Upper lobe of right lung (tissue), 1 donor: ENCODE measurements around the gene F3. TPM values are rescaled to one million over a fixed set of nuclear protein-coding genes. Genes with fewer than 3 reads are reported as not detected.

Source experiments
- ATAC-seq: fragments of 200-7000 bp; cut with Tn5 transposase; one replicate; pipeline ENCODE4 v1.9.1; 2020; ENCODE audit warnings: mild to moderate bottlenecking, moderate library complexity
- DNase-seq: peaks from one replicate; pipeline ENCODE4 v3.0.0-alpha.2; 2020
- H3K27ac ChIP-seq: fragments of 200-600 bp; one replicate; pipeline ENCODE4 v1.8.0; 2022
- H3K27me3 ChIP-seq: fragments of 200-600 bp; one replicate; pipeline ENCODE4 v1.8.0; 2022; ENCODE audit warnings: mild to moderate bottlenecking
- H3K36me3 ChIP-seq: fragments of 200-600 bp; one replicate; pipeline ENCODE4 v1.8.0; 2022
- H3K4me1 ChIP-seq: fragments of 200-600 bp; one replicate; pipeline ENCODE4 v1.8.0; 2022
- H3K4me3 ChIP-seq: fragments of 200-600 bp; one replicate; pipeline ENCODE4 v1.8.0; 2022; ENCODE audit warnings: mild to moderate bottlenecking
- H3K9me3 ChIP-seq: fragments of 200-600 bp; one replicate; pipeline ENCODE4 v1.8.0; 2022
- CTCF ChIP-seq: fragments of 200-600 bp; IDR thresholded peaks from one replicate; pipeline ENCODE4 v1.8.0; 2022; ENCODE audit warnings: antibody characterized with exemption
- intact Hi-C: fragments of 100-400 bp; cut with DNase I; formaldehyde crosslinking; loops from one replicate; pipeline ENCODE4 v1.11.0; 2022
- long read RNA-seq: library from polyadenylated mRNA; unstranded; transcript quantifications from one replicate; pipeline ENCODE4 v2.0.0, GENCODE V29; 2021
- total RNA-seq: library from RNA; stranded (reverse); fragmentation: NEBNext Ultra II Directional; extraction: Animal tissue kit (Norgen Biotek cat#: 25700); gene quantifications from one replicate; pipeline ENCODE4 v1.2.1, GENCODE V29; 2021
- donor health status: DM: no; HTN: yes; CAD: no; lungs with severe emphysema.

Gene F3
- 113 TPM for total RNA-seq
- long read RNA-seq, transcript F3-201 (6 exons, 2,287 nt), result major isoform, 85 of 105 reads
- long read RNA-seq, partial matches to known transcripts, result 4 of 105 reads
- long read RNA-seq, other reads (novel, unspliced or antisense), result 13 of 105 reads

DNA sequence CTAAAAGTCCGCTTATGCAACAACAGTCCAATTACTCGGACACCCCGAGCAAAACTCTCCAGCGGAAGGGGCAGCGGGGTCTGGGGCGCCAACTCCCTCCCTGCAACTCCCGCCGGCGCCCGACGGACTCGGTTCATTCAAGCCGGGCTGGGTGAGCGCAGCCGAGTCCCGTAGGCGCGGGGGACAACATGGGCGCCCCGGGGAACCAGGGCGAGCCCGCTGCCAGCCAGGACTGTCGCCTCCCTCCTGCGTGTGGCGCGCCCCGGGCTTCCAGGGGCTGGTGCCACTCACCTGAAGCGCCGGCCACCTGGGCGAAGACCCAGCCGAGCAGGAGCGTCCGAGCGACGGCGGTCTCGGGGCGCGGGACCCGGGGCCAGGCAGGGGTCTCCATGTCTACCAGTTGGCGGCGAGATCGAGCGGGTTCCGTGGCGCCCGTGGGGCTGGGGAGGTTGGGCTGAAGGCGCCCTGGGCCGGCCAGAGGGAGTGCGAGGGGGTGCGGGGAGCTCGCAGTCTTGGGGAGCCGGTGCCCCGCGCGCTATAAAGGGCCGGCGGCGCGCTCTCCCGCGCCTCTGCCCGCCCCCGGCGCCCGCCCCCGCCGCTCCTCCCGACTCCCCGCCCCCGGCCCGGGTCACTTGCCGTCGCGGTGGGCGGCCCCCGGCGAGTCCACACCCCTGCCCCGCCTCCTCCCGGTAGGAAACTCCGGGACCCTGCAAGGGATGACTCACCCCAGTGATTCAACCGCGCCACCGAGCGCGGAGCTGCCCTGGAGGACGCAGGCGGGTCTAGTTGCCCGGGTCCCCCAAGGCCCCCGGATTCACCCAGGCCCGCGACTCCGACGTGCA lies at the start of gene F3:
Gene F3 (minus strand): TSS at position 514 of the 842 bp plus-strand sequence. CDS start 123 bp downstream, at position 391.
- Histone ChIP-seq H3K9me3 (no peaks in the 10 kb centered on the region), H3K27ac (peak within 1 kb of the TSS; percentile 91), H3K27me3 (no peaks in the 10 kb centered on the region), H3K4me1 (peaks cover 32% of the 10 kb centered on the region), H3K36me3 (no peaks in the 10 kb centered on the region), H3K4me3 (peak within 1 kb of the TSS; percentile 85)
- intact Hi-C loops, result no loop called here
- ATAC-seq, result peak; percentile 96
- TF ChIP-seq CTCF, result peak; percentile 9
- DNase-seq, result peak; percentile 97

- no peak overlapping the region for H3K4me3 ChIP-seq
- H3K36me3 ChIP-seq, result no peaks in the 10 kb centered on the region
- H3K27me3 ChIP-seq, result no peaks in the 10 kb centered on the region
- intact Hi-C loops, result no loop called here
- H3K4me1 ChIP-seq, result no peaks in the 10 kb centered on the region
- peak overlapping the region; percentile 37 for H3K27ac ChIP-seq
- DNase-seq, result no peak
- no peaks in the 10 kb centered on the region for H3K9me3 ChIP-seq
- no peak for ATAC-seq
- no peak for TF ChIP-seq CTCF
Observed at GRCh38 chr1:94590203-94591137, 48.9 kb upstream of the F3 start.

- Histone ChIP-seq H3K27me3 (no peaks in the 10 kb centered on the region), H3K9me3 (no peaks in the 10 kb centered on the region), H3K36me3 (no peaks in the 10 kb centered on the region), H3K27ac (no peak overlapping the region), H3K4me1 (no peaks in the 10 kb centered on the region), H3K4me3 (no peak overlapping the region)
- no peak for ATAC-seq
- DNase-seq, result no peak
- no peak for TF ChIP-seq CTCF
- intact Hi-C loops, result no loop called here
Observed at GRCh38 chr1:94589728-94590127, 48.2 kb upstream of the F3 start.

DNA sequence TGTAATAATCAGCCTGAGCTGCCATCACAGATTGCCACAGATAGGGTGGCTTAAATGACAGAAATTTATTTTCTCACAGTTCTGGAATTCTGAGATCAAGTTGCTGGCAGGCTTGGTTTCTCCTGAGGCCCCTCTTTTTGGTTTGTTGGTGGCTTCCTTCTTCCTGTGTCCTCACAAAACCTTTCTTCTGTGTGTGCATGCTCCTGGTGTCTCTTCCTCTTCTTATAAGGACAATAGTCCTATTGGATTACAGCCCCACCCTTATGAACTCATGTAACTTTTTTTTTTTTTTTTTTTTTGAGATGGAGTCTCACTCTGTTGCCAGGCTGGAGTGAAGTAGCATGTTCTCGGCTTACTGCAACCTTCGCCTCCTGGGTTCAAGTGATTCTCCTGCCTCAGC lies 41.0 kb upstream of the F3 start:
- intact Hi-C loops, result no loop called here
- H3K4me1 ChIP-seq, result no peaks in the 10 kb centered on the region
- no peak overlapping the region for H3K4me3 ChIP-seq
- no peak for ATAC-seq
- H3K27me3 ChIP-seq, result no peaks in the 10 kb centered on the region
- DNase-seq, result no peak
- H3K9me3 ChIP-seq, result no peaks in the 10 kb centered on the region
- no peak for TF ChIP-seq CTCF
- H3K36me3 ChIP-seq, result no peaks in the 10 kb centered on the region
- H3K27ac ChIP-seq, result no peak overlapping the region

DNA sequence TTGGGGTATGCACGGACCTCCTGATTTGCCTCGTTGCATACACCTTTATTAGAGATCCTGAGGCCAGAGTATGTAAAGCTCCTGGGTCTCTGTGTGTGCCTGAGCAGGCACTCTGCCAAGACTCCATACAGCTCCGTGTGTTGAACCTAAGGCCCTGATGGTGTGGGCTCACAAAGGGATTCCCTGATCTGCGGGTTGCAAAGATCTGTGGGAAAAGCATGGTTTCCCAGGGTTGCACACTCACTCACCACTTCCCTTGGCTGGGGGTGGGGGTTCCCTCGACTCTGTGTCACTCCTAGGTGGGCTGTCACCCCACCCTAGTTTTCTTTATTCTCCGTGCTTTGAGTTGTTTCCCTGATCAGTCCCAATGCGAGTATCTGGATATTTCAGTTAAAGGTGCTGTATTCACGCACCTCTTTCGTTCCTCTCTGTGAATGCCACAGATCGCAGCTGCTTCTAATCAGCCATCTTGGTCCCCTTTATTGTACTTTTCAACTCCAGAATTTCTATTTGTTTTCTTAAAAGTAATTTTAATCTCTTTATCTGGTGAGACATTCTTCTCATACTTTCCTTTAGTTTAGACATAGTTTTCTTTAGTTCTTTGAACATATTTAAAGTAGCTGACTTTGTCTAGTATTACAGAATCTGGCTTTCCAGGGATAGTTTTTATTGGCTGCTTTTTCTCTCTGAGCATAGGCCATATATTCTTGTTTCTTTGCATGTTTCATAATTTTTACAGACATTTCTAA lies 39.0 kb upstream of the F3 start:
- DNase-seq (no peak), ATAC-seq (no peak)
- no peaks in the 10 kb centered on the region for H3K4me1 ChIP-seq
- H3K27ac ChIP-seq, result no peak overlapping the region
- no peaks in the 10 kb centered on the region for H3K36me3 ChIP-seq
- intact Hi-C loops, result no loop called here
- no peak for TF ChIP-seq CTCF
- H3K4me3 ChIP-seq, result no peak overlapping the region
- H3K27me3 ChIP-seq, result no peaks in the 10 kb centered on the region
- no peaks in the 10 kb centered on the region for H3K9me3 ChIP-seq
